ENCODE measurements around the gene WDR47.
"Not testable (repeated sequence)": the region's sequence is repeated elsewhere in the genome, so short reads cannot be mapped to it uniquely, and the experiment has no call there.

Gene WDR47

DNA sequence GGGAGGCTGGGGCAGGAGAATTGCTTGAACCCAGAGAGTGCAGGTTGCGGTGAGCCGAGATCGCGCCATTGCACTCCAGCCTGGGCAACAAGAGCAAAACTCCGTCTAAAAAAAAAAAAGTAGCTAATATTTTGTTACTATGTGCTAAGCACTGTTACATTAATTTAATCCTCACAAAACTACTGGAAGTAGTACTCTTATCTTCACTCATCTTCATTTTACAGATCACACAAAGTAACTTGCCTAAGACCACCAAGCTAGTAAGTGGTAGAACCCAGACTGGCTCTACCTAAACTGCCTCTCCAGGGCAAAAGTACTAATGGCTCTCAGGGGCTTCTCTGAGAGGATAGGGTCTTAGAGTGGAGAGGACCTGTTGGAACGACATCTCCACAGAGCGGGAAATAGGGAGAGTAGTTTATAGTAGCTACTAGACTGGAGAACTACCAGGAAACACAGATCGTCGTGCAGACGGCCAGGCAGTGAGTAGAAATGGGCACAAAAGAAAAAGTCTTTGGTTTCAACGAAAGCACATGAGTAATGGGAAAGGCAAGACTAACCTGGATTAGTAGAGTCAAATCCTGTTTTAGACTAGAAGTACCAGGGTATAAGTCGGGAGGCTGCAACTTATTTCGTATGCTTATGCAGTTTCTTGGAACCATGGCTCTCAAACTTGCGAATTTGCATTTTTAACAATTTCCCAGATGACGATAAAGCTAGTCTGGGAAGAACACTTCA, 80.0 kb downstream of the WDR47 start:
- DNase-seq, result peak; percentile 55

DNA sequence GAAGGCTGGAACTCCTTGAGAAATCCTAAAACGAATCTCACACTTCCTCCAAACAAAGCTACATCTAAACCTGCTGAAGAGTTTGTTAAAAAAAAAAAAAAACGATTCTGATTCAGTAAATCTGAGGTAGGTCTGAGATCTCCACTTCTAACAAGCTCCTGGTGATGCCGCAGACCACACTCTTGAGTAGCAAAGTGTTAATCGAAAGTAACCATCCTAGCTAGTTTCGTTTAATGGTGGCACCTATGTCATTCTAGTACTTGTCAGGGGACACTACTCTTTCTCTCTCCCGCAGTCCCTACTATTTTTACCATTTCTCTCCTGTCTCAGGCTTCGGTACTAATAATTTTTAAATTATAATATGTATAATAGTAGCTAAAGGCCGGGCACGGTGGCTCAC, 80.7 kb downstream of the WDR47 start:
- no peak for DNase-seq

DNA sequence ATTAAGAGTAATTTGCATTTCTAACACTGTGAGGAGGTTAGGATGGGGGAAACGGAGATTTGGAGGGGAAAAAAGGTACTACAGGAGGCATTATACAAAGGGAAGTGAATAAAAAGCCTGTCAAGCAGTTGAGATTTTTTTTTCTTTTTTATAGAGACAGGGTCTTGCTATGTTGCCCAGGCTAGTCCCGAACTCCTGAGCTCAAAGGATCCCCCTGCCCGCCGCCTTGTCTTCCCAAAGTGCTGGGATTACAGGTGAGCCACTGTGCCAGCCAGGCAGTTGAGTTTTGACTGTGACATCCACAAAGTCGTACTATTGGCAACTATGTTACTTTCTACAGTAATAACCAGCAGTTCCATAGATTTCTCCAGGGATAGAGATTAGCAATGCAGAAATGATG, 81.2 kb downstream of the WDR47 start:
- DNase-seq, result no peak

DNA sequence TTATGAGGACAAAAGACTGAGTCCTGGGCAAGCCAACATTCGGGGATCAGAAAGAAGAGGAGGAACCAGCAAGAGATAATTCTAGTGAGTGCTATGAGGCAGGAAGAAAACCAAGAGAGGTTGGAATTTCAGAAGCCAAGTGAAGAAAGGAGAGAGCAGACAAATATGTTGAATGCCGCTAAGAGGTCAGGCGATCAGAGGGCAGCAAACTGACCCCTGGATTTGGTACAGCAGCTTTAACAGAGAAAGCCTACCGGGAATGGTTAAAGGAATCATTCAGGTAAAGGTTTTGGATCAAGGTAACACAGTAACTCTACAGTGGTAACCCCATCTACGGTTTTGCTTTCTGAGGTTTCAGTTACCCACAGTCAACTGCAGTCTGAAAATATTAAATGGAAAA, 84.0 kb downstream of the WDR47 start:
- no peak for DNase-seq

DNA sequence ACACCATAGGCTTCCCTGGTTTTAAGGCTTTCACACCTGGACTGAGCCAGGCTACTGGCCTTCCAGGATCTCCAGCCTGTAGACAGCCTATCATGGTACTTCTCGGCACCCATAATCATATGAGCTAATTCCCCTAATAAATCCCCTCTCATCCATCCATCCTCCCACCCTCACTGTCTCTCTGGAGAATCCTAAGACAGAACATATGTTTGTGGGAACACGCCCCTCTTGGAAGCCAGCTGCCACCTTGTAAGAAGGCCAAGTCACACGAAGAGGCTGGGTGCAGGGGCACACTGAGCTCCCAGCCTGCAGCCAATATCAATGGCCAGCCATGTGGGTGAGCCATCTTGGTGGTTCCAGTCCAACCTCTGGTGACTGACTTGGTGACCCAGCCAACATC, 86.0 kb downstream of the WDR47 start:
- no peak for DNase-seq

DNA sequence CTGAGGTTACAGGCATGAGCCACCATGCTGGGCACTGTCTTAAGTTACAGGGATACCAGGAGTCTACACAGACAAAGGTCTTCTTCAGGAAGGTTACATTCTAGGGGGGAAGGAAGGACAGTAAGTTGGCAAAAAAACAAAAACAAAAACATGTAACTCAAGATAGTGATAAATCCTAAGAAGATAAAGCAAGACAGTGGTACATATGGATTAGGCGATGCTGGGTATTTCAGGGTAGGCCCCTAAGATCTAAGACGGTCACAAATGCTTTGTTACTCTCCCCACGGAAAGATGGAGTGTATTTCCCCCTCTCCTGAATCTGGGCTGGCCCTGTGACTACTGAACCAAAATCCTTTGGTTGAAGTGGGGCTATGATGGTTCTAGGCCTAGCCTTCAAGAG, 86.8 kb downstream of the WDR47 start:
- DNase-seq, result no peak

DNA sequence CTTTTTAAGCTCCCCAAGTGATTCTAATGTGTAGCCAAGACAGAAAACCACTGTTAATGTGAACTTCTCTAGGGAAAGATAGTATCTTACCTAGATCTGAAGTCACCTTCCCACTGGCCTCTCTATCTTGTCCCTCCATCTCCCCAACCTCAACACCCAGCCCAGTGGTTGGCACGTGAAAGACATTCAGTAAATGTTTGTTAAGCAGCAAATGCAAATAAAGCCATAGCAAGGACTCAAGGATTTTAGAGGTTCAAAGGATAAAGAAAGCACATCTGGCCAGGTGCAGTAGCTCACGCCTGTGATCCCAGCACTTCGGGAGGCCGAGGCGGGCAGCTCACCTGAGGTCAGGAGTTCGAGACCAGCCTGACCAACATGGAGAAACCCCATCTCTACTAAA, 88.5 kb downstream of the WDR47 start:
- peak; percentile 16 for DNase-seq

DNA sequence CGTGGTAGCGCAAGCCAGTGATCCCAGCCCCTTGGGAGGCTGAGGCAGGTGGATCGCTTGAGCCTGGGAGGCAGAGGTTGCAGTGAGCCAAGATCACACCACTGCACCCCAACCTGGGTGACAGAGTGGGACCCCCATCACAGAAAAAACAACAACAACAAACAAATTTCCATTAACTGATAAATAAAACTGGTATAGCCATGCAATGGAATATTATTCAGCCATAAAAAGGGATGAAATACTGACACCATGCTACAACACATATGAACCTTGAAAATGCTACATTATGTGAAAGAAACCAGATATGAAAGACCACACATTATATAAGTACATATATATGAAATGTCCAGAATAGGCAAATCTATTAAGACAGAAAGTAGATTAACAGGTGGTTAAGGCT, 90.7 kb downstream of the WDR47 start:
- no peak for DNase-seq

DNA sequence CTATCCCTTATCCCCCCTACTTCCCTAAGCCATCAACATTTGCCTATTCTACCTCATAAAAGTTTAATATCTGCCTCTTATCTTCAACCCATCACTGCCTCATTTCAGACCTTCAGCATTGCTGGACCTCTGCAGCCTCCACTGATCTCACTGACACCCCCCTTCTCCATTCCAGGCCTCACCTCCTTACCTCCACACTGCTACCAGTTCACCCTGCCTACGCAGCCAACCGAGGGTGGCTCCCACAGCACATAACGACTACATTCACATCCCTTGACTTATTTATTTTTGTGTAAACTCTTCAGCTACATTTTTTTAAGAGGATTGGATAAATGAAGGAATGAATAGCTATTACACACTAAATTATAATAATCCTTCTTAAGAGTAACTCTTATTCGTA, 92.9 kb downstream of the WDR47 start:
- DNase-seq, result no peak

DNA sequence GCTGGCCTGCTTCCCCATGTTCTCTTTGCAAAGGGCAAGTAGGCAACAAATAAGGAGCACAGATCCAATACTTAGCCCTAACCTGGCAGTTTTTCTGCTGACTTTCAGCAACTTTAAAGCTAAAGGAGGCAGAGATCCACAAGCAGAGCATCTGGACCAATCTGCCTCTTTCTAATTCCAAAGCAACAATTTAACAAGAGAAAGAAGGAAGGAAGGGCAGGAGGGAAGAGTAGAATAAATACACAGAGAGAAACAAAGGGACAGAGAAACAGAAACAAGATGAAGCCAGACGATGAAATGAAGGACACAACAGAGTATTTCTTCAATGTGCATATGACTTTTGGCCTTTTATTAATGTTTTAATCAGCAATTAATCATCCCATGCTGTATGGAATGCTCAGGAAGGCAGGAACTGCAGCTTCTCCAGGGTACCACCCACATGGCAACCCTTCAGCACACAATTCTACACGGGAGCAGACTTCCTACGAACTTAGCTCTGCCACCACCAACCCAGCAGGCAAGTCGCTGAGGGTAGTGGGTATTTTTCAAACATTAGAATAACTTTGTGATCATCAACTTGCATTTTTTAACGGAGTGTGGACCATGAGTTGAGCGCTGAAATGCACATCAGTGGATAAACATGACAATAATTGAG, 93.9 kb downstream of the WDR47 start:
- DNase-seq, result no peak

DNA sequence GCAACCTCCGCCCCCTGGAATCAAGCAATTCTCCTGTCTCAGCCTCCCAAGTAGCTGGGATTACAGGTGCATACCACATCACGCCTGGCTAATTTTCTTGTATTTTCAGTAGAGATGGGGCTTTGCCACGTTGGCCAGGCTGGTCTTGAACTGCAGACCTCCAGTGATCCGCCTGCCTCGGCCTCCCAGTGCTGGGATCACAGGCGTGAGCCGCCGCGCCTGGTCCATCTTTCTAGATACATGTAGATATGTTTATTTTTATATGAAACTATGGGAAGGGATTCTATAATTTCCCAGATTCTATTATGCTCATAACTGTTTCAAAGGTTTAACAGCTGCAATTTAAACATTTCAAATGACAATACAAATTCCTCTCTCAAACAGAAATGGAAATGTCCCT, 105.7 kb downstream of the WDR47 start:
- DNase-seq, result no peak

DNA sequence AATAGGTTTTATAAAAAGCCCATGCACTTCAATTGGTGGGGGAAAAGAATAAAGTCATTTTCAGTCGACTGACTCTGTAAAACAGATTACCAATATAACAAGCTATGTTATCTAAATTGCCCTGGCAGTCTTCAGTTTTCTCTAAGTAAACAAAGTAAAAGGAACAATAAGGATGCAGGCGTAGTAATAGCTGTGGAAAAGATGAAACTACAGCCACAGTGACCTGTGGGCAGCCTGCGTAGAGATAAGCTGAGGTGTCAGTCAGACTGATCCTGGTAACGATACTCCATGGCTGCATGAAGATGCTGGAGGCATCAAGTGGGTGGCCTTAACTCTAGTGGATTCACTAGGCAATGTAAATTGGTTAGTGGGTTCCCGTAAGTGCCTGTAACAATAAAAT, 108.0 kb downstream of the WDR47 start:
- DNase-seq, result no peak

DNA sequence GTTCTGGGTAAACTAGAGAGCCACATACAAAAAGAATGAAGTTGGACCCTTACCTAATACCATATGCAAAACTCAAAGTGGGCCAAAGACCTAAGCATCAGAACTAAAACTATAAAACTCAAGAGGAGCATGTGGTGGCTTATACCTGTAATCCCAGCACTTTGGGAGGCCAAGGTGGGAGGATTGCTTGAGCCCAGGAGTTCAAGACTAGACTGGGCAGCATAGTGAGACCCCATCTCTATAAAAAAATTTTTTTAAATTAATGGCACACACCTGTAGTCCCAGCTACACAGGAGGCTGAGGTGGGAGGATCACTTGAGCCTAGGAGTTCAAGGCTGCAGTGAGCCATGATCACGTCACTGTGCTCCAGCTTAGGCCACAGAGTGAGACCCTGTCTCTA, 114.3 kb downstream of the WDR47 start:
- not testable (repeated sequence) for DNase-seq

DNA sequence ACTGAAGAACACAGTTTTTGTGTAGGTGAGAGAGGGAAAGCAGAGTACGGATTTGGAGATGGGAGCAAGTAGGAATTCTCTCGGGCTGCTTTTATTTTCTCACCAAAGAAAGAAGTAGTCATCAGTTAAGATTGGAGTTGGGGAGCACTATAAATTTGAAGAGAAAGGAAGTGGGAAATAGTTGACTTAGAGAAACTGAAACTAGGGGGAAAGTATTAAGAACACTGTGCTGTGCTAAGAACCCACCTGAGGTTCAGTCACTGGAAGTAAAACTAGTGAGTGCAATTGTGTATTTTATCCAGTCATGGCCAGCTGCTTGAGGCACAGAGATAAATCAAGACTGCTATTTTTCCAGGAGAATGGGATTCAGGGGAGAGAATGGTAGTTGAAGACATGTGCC, 116.0 kb downstream of the WDR47 start:
- DNase-seq, result no peak
